Calu3 (cell line): ENCODE results near the gene TTC39C. TPM values are rescaled to one million over a fixed set of nuclear protein-coding genes. Genes with fewer than 3 reads are reported as not detected.

Source experiments
- BruUV-seq: library from RNA; stranded (reverse); fragments of 400-500 nt; replicated peaks from 2 replicates; lab custom pipeline; 2021; lab: Mats Ljungman, UMichigan
- CTCF ChIA-PET: fragments of 300-600 bp; sonication (Branson Sonifier 250); formaldehyde crosslinking; loops from one replicate; lab custom pipeline; 2022; ENCODE audit warnings: antibody characterized with exemption; lab: Charles Lee
- DNase-seq: peaks from one replicate; pipeline ENCODE4 v3.0.0; 2022
- H3K27ac Mint-ChIP-seq: one replicate; pipeline ENCODE4 v1.8.0; 2022; ENCODE audit warnings: mixed read lengths; ENCODE audit not compliant: unreplicated experiment
- H3K27me3 Mint-ChIP-seq: one replicate; pipeline ENCODE4 v1.8.0; 2022; ENCODE audit warnings: mixed read lengths; ENCODE audit not compliant: unreplicated experiment
- H3K36me3 Mint-ChIP-seq: one replicate; pipeline ENCODE4 v1.8.0; 2022; ENCODE audit warnings: mild to moderate bottlenecking, moderate library complexity, mixed read lengths; ENCODE audit not compliant: insufficient read depth, unreplicated experiment
- H3K4me1 Mint-ChIP-seq: one replicate; pipeline ENCODE4 v1.8.0; 2022; ENCODE audit warnings: mild to moderate bottlenecking, low read depth, mixed read lengths; ENCODE audit not compliant: unreplicated experiment
- H3K4me3 Mint-ChIP-seq: one replicate; pipeline ENCODE4 v1.8.0; 2022; ENCODE audit warnings: mild to moderate bottlenecking, low read depth, moderate library complexity, mixed read lengths; ENCODE audit not compliant: unreplicated experiment
- H3K9me3 Mint-ChIP-seq: one replicate; pipeline ENCODE4 v1.8.0; 2022; ENCODE audit warnings: low read depth, mixed read lengths; ENCODE audit not compliant: unreplicated experiment
- CTCF ChIP-seq: fragments of 200-600 bp; IDR thresholded peaks from one replicate; pipeline ENCODE4 v1.8.0; 2022; ENCODE audit warnings: antibody characterized with exemption; ENCODE audit not compliant: unreplicated experiment
- intact Hi-C: fragments of 100-400 bp; cut with micrococcal nuclease; formaldehyde crosslinking; loops from one replicate; pipeline ENCODE4 v1.10.0; 2022; ENCODE audit not compliant: unreplicated experiment
- total RNA-seq: library from RNA; stranded (reverse); gene quantifications from 2 replicates; pipeline ENCODE4 v1.2.3, GENCODE V29; 2022

TTC39C gene
- total RNA-seq, 1 experiment from 2014 or later, result 26.8 TPM

- Mint-ChIP-seq H3K4me3 (no peak overlapping the region), H3K36me3 (no peaks in the 10 kb centered on the region), H3K4me1 (peaks cover 19% of the 10 kb centered on the region), H3K27me3 (no peaks in the 10 kb centered on the region), H3K27ac (no peak overlapping the region), H3K9me3 (no peaks in the 10 kb centered on the region)
- no peak for DNase-seq
- no TSS peak for BruUV-seq
- no peak for TF ChIP-seq CTCF
- intact Hi-C loops, result no loop called here
- CTCF ChIA-PET, result no interaction called here
Measured at GRCh38 chr18:24000613-24001490, 13.7 kb upstream of the TTC39C start.

DNA sequence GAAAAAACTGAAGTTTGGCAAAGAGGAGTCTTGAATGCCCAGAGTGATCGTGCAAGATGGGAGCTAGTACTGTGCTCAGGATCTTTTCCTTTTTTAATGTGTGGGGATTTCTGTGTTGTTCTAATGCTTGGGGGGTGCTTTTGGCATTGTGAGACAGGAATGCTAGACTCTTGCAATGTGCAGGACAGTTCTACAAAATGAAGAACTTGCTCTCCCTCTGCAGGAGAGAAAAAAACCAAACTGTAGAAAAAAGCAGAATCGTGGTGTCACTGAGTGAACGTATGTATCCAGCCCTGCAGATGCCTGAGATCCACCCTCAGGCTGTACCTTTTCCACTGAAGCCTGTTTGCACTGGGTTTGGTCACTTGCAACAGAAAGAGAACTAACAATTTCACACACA is 12.1 kb upstream of the TTC39C start:
- Mint-ChIP-seq H3K4me3 (no peak overlapping the region), H3K9me3 (no peaks in the 10 kb centered on the region), H3K27me3 (no peaks in the 10 kb centered on the region), H3K27ac (no peak overlapping the region), H3K36me3 (no peaks in the 10 kb centered on the region), H3K4me1 (peaks cover 15% of the 10 kb centered on the region)
- no peak for DNase-seq
- intact Hi-C loops, result no loop called here
- BruUV-seq, result no TSS peak
- no peak for TF ChIP-seq CTCF
- CTCF ChIA-PET, result no interaction called here

DNA sequence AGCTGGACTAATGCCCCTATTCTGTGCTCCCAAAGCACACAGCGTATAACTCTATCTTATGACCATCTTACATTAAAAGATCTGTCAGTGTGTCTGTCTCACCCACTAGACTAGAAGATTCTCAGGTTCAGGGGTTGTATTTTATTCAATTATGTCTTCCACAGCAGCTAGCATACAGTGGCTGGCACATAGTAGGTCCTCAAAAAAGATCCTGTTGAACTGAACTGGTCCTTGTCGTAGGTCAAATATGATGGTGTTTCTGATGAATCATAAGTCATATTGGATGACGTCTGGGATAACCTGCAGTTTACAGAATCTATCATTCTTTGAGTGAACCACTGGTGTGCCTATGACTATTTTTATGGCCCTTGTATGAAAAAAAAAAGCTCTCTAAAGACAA is 11.3 kb upstream of the TTC39C start:
- Mint-ChIP-seq H3K36me3 (no peaks in the 10 kb centered on the region), H3K9me3 (no peaks in the 10 kb centered on the region), H3K27ac (no peak overlapping the region), H3K4me1 (peaks cover 9% of the 10 kb centered on the region), H3K27me3 (peaks cover 1% of the 10 kb centered on the region), H3K4me3 (no peak overlapping the region)
- no peak for TF ChIP-seq CTCF
- intact Hi-C loops, result no loop called here
- no peak for DNase-seq
- CTCF ChIA-PET, result no interaction called here
- BruUV-seq, result no TSS peak

GRCh38 chr18:24003903-24004640 is 10.5 kb upstream of the TTC39C start:
- Mint-ChIP-seq H3K4me1 (peaks cover 4% of the 10 kb centered on the region), H3K27ac (no peak overlapping the region), H3K36me3 (no peaks in the 10 kb centered on the region), H3K9me3 (no peaks in the 10 kb centered on the region), H3K27me3 (peaks cover 9% of the 10 kb centered on the region), H3K4me3 (no peak overlapping the region)
- DNase-seq, result no peak
- intact Hi-C loops, result no loop called here
- BruUV-seq, result no TSS peak
- TF ChIP-seq CTCF, result no peak
- CTCF ChIA-PET, result no interaction called here
